ENCODE results near the gene KCTD20.

KCTD20 gene

DNA sequence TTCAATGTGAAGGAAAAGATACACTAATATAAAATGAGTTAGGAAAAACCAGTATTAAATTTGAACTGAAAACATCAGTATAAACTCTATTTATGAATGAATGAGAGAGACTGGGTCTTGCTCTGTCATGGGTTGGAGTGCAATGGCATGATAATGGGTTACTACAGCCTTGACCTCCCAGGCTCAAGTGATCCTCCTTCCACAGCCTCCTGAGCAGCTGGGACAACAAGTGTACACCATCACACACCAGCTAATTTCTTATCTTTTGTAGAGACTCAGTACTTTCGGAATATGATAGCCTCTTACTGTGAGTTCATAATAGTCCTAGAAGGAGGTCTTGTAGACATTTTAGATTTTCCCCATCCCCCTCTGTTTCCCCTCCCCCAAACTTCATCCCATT is 21.4 kb downstream of the KCTD20 start:
- H3K4me1 ChIP-seq (ENCODE audit: control insufficient read depth, insufficient read depth, low read length), result peaks cover 6% of the 10 kb centered on the region; the same call in 1 of the 2 replicates
- H3K4me3 ChIP-seq (ENCODE audit: low read depth, low read length), result no peak overlapping the region
- TF ChIP-seq ZNF274 (IDR thresholded peaks at IDR 0.05; ENCODE audit: low read length) (no peak), ZNF274 (tag by site-specific recombination; IDR thresholded peaks at IDR 0.05; ENCODE audit: borderline replicate concordance) (no peak), ZNF514 (tag by site-specific recombination; IDR thresholded peaks at IDR 0.05) (no peak), ZNF701 (tag by site-specific recombination; IDR thresholded peaks at IDR 0.05) (no peak), ZNF202 (tag by site-specific recombination; IDR thresholded peaks at IDR 0.05; ENCODE audit: borderline replicate concordance) (no peak), ZNF335 (tag by site-specific recombination; conservative IDR thresholded peaks at IDR 0.05) (no peak), WT1 (tag by site-specific recombination; IDR thresholded peaks at IDR 0.05) (no peak), ZNF10 (tag by site-specific recombination; IDR thresholded peaks at IDR 0.05) (no peak), ZIC2 (tag by site-specific recombination; IDR thresholded peaks at IDR 0.05) (no peak), ZBTB17 (tag by site-specific recombination; IDR thresholded peaks at IDR 0.05) (no peak), ZFP41 (tag by site-specific recombination; IDR thresholded peaks at IDR 0.05; ENCODE audit: borderline replicate concordance) (no peak), ZNF366 (tag by site-specific recombination; conservative IDR thresholded peaks at IDR 0.05) (no peak), MYNN (tag by site-specific recombination; IDR thresholded peaks at IDR 0.05; ENCODE audit: borderline replicate concordance) (no peak)
- TF ChIP-seq, protein P1, sequence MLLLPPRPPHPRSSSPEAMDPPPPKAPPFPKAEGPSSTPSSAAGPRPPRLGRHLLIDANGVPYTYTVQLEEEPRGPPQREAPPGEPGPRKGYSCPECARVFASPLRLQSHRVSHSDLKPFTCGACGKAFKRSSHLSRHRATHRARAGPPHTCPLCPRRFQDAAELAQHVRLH (tag by site-specific recombination; IDR thresholded peaks at IDR 0.05), result no peak
- TF ChIP-seq, protein P2, sequence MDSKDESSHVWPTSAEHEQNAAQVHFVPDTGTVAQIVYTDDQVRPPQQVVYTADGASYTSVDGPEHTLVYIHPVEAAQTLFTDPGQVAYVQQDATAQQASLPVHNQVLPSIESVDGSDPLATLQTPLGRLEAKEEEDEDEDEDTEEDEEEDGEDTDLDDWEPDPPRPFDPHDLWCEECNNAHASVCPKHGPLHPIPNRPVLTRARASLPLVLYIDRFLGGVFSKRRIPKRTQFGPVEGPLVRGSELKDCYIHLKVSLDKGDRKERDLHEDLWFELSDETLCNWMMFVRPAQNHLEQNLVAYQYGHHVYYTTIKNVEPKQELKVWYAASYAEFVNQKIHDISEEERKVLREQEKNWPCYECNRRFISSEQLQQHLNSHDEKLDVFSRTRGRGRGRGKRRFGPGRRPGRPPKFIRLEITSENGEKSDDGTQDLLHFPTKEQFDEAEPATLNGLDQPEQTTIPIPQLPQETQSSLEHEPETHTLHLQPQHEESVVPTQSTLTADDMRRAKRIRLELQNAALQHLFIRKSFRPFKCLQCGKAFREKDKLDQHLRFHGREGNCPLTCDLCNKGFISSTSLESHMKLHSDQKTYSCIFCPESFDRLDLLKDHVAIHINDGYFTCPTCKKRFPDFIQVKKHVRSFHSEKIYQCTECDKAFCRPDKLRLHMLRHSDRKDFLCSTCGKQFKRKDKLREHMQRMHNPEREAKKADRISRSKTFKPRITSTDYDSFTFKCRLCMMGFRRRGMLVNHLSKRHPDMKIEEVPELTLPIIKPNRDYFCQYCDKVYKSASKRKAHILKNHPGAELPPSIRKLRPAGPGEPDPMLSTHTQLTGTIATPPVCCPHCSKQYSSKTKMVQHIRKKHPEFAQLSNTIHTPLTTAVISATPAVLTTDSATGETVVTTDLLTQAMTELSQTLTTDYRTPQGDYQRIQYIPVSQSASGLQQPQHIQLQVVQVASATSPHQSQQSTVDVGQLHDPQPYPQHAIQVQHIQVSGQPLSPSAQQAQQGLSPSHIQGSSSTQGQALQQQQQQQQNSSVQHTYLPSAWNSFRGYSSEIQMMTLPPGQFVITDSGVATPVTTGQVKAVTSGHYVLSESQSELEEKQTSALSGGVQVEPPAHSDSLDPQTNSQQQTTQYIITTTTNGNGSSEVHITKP (tag by site-specific recombination; IDR thresholded peaks at IDR 0.05), result no peak
- TF ChIP-seq, protein P3, sequence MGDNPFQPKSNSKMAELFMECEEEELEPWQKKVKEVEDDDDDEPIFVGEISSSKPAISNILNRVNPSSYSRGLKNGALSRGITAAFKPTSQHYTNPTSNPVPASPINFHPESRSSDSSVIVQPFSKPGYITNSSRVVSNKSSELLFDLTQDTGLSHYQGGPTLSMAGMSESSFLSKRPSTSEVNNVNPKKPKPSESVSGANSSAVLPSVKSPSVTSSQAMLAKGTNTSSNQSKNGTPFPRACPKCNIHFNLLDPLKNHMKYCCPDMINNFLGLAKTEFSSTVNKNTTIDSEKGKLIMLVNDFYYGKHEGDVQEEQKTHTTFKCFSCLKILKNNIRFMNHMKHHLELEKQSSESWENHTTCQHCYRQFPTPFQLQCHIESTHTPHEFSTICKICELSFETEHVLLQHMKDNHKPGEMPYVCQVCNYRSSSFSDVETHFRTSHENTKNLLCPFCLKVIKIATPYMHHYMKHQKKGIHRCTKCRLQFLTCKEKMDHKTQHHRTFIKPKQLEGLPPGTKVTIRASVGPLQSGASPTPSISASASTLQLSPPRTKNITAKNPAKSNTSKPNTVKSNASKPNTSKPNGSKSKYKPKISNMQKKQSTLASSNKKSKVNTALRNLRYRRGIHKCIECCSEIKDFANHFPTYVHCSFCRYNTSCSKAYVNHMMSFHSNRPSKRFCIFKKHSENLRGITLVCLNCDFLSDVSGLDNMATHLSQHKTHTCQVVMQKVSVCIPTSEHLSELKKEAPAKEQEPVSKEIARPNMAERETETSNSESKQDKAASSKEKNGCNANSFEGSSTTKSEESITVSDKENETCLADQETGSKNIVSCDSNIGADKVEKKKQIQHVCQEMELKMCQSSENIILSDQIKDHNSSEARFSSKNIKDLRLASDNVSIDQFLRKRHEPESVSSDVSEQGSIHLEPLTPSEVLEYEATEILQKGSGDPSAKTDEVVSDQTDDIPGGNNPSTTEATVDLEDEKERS (tag by site-specific recombination; IDR thresholded peaks at IDR 0.05), result no peak
- TF ChIP-seq, protein P4, sequence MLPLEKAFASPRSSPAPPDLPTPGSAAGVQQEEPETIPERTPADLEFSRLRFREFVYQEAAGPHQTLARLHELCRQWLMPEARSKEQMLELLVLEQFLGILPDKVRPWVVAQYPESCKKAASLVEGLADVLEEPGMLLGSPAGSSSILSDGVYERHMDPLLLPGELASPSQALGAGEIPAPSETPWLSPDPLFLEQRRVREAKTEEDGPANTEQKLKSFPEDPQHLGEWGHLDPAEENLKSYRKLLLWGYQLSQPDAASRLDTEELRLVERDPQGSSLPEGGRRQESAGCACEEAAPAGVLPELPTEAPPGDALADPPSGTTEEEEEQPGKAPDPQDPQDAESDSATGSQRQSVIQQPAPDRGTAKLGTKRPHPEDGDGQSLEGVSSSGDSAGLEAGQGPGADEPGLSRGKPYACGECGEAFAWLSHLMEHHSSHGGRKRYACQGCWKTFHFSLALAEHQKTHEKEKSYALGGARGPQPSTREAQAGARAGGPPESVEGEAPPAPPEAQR (tag by site-specific recombination; IDR thresholded peaks at IDR 0.05), result no peak
- TF ChIP-seq, protein P5, sequence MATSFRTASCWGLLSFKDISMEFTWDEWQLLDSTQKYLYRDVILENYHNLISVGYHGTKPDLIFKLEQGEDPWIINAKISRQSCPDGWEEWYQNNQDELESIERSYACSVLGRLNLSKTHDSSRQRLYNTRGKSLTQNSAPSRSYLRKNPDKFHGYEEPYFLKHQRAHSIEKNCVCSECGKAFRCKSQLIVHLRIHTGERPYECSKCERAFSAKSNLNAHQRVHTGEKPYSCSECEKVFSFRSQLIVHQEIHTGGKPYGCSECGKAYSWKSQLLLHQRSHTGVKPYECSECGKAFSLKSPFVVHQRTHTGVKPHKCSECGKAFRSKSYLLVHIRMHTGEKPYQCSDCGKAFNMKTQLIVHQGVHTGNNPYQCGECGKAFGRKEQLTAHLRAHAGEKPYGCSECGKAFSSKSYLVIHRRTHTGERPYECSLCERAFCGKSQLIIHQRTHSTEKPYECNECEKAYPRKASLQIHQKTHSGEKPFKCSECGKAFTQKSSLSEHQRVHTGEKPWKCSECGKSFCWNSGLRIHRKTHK (tag by site-specific recombination; IDR thresholded peaks at IDR 0.05), result no peak
- TF ChIP-seq, protein P6, sequence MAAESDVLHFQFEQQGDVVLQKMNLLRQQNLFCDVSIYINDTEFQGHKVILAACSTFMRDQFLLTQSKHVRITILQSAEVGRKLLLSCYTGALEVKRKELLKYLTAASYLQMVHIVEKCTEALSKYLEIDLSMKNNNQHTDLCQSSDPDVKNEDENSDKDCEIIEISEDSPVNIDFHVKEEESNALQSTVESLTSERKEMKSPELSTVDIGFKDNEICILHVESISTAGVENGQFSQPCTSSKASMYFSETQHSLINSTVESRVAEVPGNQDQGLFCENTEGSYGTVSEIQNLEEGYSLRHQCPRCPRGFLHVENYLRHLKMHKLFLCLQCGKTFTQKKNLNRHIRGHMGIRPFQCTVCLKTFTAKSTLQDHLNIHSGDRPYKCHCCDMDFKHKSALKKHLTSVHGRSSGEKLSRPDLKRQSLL (tag by site-specific recombination; IDR thresholded peaks at IDR 0.05), result no peak
- TF ChIP-seq, protein P7, sequence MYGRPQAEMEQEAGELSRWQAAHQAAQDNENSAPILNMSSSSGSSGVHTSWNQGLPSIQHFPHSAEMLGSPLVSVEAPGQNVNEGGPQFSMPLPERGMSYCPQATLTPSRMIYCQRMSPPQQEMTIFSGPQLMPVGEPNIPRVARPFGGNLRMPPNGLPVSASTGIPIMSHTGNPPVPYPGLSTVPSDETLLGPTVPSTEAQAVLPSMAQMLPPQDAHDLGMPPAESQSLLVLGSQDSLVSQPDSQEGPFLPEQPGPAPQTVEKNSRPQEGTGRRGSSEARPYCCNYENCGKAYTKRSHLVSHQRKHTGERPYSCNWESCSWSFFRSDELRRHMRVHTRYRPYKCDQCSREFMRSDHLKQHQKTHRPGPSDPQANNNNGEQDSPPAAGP (tag by site-specific recombination; IDR thresholded peaks at IDR 0.05), result no peak
- H3K9me3 ChIP-seq (ENCODE audit: control insufficient read depth, insufficient read depth, low read depth, low read length), result no peaks in the 10 kb centered on the region
- ChIA-PET CTCF (no interaction called here), POLR2A (interaction anchor here (0.6 kb wide), 1 partner anchor 13 kb away, joined by 3 read pairs; no protein-coding TSS in a partner anchor)
- H3K27ac ChIP-seq (ENCODE audit: extremely low read depth, low read depth, low read length), result no peak overlapping the region
- H3K36me3 ChIP-seq (ENCODE audit: control insufficient read depth in 2 of 2, insufficient read depth in 1 of 2, low read length in 2 of 2), result peaks cover 0 to 3% of the 10 kb centered on the region in 2 experiments; a peak in 1 of 3 replicates
